Osteocyte (in vitro differentiated cells): ENCODE measurements around the gene FCGR2B. TPM values are rescaled to one million over a fixed set of nuclear protein-coding genes. Genes with fewer than 3 reads are reported as not detected.
"Not testable (repeated sequence)": the region's sequence is repeated elsewhere in the genome, so short reads cannot be mapped to it uniquely, and the experiment has no call there.

Experiments
- DNase-seq: peaks from one replicate; pipeline ENCODE4 v3.0.0; 2021; ENCODE audit warnings: mixed read lengths; ENCODE audit not compliant: unreplicated experiment; ENCODE audit errors: extremely low spot score
- H3K27ac Mint-ChIP-seq: one replicate; pipeline ENCODE4 v1.8.0; 2021; ENCODE audit warnings: mild to moderate bottlenecking, mixed read lengths; ENCODE audit not compliant: unreplicated experiment
- H3K27me3 Mint-ChIP-seq: one replicate; pipeline ENCODE4 v1.8.0; 2021; ENCODE audit warnings: mixed read lengths; ENCODE audit not compliant: unreplicated experiment
- H3K36me3 Mint-ChIP-seq: one replicate; pipeline ENCODE4 v1.8.0; 2021; ENCODE audit warnings: mixed read lengths; ENCODE audit not compliant: unreplicated experiment
- H3K4me1 Mint-ChIP-seq: one replicate; pipeline ENCODE4 v1.8.0; 2021; ENCODE audit warnings: mixed read lengths; ENCODE audit not compliant: unreplicated experiment
- H3K4me3 Mint-ChIP-seq: one replicate; pipeline ENCODE4 v1.8.0; 2021; ENCODE audit warnings: mild to moderate bottlenecking, moderate library complexity, mixed read lengths; ENCODE audit not compliant: unreplicated experiment
- H3K9me3 Mint-ChIP-seq: one replicate; pipeline ENCODE4 v1.8.0; 2021; ENCODE audit warnings: mixed read lengths; ENCODE audit not compliant: unreplicated experiment
- total RNA-seq: library from RNA; stranded (reverse); gene quantifications from 2 replicates; pipeline ENCODE4 v1.2.1, GENCODE V29; 2021
- TF ChIP-seq, protein P1 (sequence below): fragments of 200-600 bp; sonication (generic); IDR thresholded peaks from 2 replicates; pipeline ENCODE4 v1.5.0; 2021; ENCODE audit warnings: antibody characterized with exemption, mild to moderate bottlenecking, moderate library complexity

Gene FCGR2B
- total RNA-seq, 1 donor from 2014 or later: not detected

DNA sequence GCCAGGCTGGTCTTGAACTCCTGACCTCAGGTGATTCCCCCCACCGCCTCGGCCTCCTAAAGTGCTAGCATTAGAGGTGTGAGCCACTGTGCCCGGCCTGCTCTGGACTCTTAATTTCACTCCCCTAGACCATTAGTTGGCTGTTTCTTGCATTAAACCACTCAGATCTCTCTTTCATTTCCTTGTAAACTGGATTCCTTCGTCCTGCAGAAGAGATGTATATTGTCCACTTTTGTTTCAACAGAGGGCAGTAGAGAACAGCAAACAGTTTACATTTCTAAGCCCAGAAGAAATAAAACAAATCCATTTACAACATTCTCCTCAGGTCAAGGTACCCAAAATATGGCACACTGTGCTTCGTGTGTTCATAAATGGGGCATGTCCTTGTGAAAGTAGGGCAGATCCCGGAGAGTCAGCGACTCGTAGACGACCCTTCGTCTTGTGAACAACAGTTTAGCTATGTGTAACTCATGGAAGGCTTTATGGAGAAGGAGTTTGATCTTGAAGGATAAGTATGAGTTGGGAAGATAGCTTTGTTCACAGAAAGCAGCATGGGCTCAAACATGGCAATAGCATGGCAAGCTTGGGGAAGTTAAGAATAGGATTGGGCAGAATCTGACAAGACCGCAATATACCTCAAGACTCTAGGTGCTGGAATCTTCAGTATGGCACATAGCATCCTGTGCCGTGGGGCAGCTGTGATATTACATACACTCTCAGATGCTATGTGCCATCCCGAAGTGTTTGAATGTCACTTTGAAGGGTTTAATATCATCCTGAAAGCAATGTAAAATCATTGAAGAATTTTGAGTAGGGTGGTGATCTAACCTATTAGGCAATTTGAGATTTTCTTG, 15.2 kb upstream of the FCGR2B start:
- H3K27ac Mint-ChIP-seq, H3K4me1 Mint-ChIP-seq, H3K36me3 Mint-ChIP-seq, H3K9me3 Mint-ChIP-seq, DNase-seq, H3K4me3 Mint-ChIP-seq: not testable (repeated sequence)
- TF ChIP-seq, protein P1, sequence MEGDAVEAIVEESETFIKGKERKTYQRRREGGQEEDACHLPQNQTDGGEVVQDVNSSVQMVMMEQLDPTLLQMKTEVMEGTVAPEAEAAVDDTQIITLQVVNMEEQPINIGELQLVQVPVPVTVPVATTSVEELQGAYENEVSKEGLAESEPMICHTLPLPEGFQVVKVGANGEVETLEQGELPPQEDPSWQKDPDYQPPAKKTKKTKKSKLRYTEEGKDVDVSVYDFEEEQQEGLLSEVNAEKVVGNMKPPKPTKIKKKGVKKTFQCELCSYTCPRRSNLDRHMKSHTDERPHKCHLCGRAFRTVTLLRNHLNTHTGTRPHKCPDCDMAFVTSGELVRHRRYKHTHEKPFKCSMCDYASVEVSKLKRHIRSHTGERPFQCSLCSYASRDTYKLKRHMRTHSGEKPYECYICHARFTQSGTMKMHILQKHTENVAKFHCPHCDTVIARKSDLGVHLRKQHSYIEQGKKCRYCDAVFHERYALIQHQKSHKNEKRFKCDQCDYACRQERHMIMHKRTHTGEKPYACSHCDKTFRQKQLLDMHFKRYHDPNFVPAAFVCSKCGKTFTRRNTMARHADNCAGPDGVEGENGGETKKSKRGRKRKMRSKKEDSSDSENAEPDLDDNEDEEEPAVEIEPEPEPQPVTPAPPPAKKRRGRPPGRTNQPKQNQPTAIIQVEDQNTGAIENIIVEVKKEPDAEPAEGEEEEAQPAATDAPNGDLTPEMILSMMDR: peak; percentile 60
- H3K27me3 Mint-ChIP-seq: peaks cover 29% of the 10 kb centered on the region

DNA sequence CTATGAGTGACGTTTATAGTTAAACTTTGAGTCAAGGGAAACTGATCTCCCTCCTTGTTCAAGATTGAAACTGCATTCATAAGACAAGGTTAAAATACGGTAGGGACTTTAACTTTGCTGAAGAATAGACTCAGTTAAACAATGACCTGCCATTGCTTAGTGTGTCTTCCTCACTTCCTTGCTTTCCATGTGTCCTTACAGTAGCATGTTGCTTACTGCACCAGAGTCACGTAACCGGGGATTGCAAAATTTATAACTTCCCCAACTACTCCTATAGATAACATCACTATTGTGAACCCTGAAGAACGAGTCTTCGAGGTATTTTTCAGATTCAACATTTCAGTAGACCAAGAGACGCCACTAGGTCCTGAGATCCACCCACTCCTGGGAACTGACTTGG, 9.4 kb upstream of the FCGR2B start:
- not testable (repeated sequence) for H3K9me3 Mint-ChIP-seq, H3K36me3 Mint-ChIP-seq, H3K27ac Mint-ChIP-seq, H3K4me1 Mint-ChIP-seq, H3K4me3 Mint-ChIP-seq, DNase-seq
- H3K27me3 Mint-ChIP-seq: peaks cover 18% of the 10 kb centered on the region

DNA sequence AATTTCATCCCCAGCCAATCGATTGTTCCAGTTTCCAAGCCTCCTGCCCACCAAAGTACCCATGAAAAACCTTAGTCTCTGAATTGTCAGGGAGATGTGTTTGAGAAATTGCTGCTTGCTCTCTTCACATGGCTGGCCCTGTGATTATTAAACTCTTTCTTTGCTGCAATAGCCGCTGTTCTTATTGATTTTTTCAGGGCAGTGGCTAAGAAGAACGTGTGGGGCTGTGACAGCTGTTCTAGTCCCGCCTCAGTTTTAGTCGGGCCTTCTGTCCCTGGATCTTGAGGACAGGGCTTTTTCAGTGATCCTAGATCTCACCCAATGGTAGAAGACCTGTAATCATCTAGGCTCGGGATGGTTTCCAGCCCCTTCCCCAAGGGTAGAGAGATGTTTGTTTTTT, 9.0 kb upstream of the FCGR2B start:
- H3K9me3 Mint-ChIP-seq, H3K4me1 Mint-ChIP-seq, H3K27ac Mint-ChIP-seq, H3K4me3 Mint-ChIP-seq, DNase-seq, H3K36me3 Mint-ChIP-seq: not testable (repeated sequence)
- H3K27me3 Mint-ChIP-seq: peaks cover 17% of the 10 kb centered on the region

DNA sequence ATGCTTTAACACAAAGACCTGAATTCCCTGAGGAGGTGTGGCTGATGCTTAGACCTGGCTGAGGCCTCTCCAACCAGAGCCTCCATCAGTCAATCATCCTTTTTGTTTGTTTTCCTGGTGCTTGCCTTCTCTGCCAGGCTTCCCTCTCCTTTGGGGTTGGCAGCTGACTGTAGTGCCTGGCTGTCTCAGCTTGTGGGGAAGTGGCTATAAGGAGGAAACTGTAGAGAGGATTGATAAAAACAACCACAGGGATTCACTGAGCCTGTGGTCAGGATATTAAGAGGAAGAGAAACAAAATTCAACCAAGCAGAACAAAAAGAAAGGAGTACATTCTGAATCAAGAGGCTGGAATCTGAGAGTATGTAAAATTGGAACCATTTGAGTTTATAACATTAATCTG, 4.4 kb upstream of the FCGR2B start:
- H3K36me3 Mint-ChIP-seq, H3K9me3 Mint-ChIP-seq, H3K27ac Mint-ChIP-seq, H3K27me3 Mint-ChIP-seq, H3K4me1 Mint-ChIP-seq, DNase-seq, H3K4me3 Mint-ChIP-seq: not testable (repeated sequence)

DNA sequence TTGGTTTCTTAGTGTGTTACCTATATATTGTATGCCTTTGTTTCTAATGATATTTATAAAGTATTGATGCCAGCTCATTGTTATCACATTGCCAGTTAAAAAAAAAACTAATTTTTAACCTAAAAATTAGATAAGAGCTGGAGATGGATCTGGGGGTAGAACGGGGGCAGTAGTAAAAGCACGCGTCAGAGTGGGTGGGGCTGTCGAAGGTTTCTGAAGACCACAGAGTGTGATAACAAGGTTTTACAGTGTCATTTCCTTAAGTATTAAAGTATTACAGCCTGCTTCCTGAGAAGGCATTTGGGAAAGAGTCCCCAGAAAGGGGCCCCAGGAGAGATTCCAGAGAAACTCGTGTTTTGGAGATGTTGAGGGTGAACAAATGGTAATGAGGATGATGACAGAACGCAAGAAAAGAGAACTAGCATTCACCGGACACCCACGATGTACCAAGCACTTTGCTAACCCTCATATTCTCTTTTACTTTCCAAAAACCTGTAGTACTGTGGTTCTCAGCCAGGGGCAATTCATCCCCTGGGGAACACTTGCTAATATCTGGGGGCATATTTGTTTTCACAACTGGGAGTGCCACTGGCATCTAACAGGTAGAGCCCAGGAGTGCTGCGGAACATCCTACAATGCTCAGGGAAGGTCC, 1.2 kb upstream of the FCGR2B start:
- not testable (repeated sequence) for H3K4me1 Mint-ChIP-seq

DNA sequence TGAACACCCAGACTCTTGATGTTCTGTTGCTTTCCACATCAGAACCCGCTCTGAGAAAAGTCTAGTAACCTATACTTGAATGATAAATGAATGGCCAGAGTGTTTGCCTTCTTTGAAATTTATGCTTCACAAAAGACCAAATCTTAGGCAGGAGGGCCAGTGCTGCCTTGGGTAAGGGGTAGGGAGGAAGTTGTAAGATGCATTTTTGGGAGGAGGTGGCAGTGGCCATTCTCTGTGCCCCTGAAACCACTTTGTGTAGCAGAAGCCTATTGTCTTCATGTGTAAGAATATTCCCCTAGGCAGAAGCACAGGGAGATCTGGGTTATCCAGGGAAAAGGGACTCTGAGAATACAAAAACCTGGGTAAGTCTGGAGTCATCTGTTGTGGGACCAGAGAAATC, 626 bp downstream of the FCGR2B start:
- not testable (repeated sequence) for H3K4me3 Mint-ChIP-seq, DNase-seq, H3K27me3 Mint-ChIP-seq, H3K4me1 Mint-ChIP-seq, H3K36me3 Mint-ChIP-seq, H3K27ac Mint-ChIP-seq, H3K9me3 Mint-ChIP-seq

More for the DNA sequence above, 1.2 kb upstream of the FCGR2B start:
- not testable (repeated sequence) for H3K9me3 Mint-ChIP-seq, H3K4me3 Mint-ChIP-seq, H3K36me3 Mint-ChIP-seq, H3K27me3 Mint-ChIP-seq, H3K27ac Mint-ChIP-seq, DNase-seq

DNA sequence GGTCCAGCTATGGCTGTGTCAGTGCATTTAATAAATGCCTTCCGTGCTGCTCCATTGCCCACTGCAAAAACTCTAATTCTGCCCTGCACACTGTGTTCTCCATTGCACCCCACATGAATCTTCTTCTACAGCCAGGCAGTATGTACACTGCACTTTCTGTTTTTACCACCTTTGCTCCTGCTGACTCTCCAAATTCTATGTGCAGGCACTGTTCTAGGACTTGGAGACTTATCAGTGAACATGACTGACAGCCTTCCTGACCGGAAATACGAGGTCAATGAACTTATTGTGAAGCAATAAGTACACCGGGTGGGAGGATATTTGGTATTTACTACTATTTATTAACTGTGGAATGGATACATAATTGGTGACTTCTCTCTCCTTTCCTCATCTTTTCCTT, 1.7 kb downstream of the FCGR2B start:
- not testable (repeated sequence) for H3K4me1 Mint-ChIP-seq, H3K9me3 Mint-ChIP-seq

DNA sequence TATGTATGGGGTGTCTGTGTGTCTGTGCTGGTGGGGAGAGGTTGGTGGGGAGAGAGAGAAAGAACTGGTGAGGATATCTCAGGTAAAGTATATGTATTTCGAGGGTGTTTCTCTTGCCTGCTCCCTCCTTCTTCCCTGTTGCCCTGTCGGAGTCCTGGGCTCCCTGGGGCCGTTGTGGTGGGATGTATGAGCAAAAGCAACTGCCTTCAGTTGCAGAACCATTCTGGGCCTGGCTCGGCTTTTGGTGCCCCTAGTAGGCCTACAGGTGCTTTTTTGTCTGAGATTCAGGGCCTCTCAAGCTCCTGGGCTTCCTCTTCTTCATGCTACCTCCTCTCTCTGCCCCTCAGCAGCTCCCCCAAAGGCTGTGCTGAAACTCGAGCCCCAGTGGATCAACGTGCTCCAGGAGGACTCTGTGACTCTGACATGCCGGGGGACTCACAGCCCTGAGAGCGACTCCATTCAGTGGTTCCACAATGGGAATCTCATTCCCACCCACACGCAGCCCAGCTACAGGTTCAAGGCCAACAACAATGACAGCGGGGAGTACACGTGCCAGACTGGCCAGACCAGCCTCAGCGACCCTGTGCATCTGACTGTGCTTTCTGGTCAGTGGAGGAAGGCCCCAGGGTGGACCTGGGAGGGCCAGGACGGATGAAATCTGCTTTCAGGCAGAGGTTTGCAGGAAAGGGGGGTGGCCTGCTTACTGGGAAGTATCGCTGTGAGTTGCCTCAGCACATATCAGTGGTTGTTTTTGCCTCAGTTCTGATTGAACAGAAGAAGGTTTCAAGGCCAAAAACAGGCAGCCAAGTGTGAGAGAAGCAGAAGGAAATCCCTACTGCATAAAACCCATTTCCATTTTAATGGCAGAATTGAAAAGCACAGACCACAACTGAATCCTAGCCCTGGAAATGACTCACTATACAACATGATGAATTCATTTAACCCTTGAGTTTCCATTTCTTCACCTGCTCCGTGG, 8.4 kb downstream of the FCGR2B start:
- DNase-seq, H3K4me1 Mint-ChIP-seq, H3K4me3 Mint-ChIP-seq, H3K9me3 Mint-ChIP-seq, H3K27ac Mint-ChIP-seq, H3K27me3 Mint-ChIP-seq, H3K36me3 Mint-ChIP-seq: not testable (repeated sequence)

More for the DNA sequence above, 1.7 kb downstream of the FCGR2B start:
- not testable (repeated sequence) for DNase-seq, H3K36me3 Mint-ChIP-seq, H3K4me3 Mint-ChIP-seq, H3K27ac Mint-ChIP-seq, H3K27me3 Mint-ChIP-seq

DNA sequence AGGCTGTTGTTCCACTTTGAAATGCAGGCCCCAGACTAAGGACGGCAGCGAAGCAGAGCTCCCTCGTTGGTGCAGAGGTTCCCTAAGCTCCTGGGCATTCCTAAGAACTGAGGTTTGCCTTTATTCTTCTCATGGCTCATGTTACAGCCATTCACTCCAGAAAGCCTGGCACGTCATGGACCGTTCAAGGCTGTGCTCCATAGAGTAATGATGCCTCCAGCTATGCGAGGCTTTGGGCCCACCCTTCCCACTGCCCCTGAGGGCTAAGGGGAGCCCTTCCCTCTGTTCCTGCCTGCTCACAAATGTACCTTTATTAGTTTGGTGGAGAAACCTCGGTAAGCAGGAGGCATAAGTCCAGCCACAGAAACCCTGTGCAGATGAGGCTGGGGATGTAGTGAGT, 10.5 kb downstream of the FCGR2B start:
- not testable (repeated sequence) for H3K36me3 Mint-ChIP-seq, H3K4me3 Mint-ChIP-seq, DNase-seq

DNA sequence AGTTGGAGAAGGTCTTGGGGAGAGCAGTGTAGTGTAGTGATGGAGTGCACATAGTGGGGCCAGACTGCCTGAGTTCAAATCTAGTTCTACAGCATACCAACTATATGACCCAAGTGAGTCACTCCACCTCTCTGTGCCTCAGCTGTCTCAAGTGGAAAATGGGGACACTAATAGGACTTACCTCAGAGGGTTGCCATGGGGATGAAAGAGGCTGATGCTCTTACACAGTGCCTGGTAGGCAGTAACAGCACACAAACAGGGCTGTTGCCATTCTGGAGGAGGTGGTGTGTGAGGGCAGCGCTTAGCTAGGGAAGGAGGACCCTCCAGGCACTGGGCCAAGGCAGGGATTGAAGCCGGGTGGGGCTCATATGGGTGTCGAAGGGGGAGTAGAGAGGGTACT, 11.5 kb downstream of the FCGR2B start:
- H3K4me3 Mint-ChIP-seq, H3K9me3 Mint-ChIP-seq, H3K27ac Mint-ChIP-seq, H3K4me1 Mint-ChIP-seq, H3K36me3 Mint-ChIP-seq, DNase-seq: not testable (repeated sequence)
- H3K27me3 Mint-ChIP-seq: peaks cover 21% of the 10 kb centered on the region

More for the DNA sequence above, 10.5 kb downstream of the FCGR2B start:
- H3K9me3 Mint-ChIP-seq, H3K27ac Mint-ChIP-seq, H3K4me1 Mint-ChIP-seq: not testable (repeated sequence)
- H3K27me3 Mint-ChIP-seq: peaks cover 18% of the 10 kb centered on the region
